GM18520 (cell line): ENCODE measurements around the gene PRKCB.
"Not testable (repeated sequence)": the region's sequence is repeated elsewhere in the genome, so short reads cannot be mapped to it uniquely, and the experiment has no call there.

Experiments used
- ATAC-seq: cut with Tn5 transposase; IDR thresholded peaks from one replicate; pipeline ENCODE4 v1.9.1; 2021; ENCODE audit not compliant: unreplicated experiment

PRKCB gene

GRCh38 chr16:23998771-23999170 lies 163.0 kb downstream of the PRKCB start:
- no peak for ATAC-seq

- ATAC-seq, result peak; percentile 77
Measured at GRCh38 chr16:23999663-24000062, 163.9 kb downstream of the PRKCB start.

- ATAC-seq, result no peak
Measured at GRCh38 chr16:24001710-24002109, 165.9 kb downstream of the PRKCB start.

- no peak for ATAC-seq
Measured at GRCh38 chr16:24002619-24003018, 166.8 kb downstream of the PRKCB start.

- ATAC-seq, result no peak
Measured at GRCh38 chr16:24005577-24005976, 169.8 kb downstream of the PRKCB start.

- ATAC-seq, result no peak
Measured at GRCh38 chr16:24007391-24007790, 171.6 kb downstream of the PRKCB start.

GRCh38 chr16:24007934-24008333 lies 172.2 kb downstream of the PRKCB start:
- ATAC-seq, result no peak

- no peak for ATAC-seq
Measured at GRCh38 chr16:24009098-24009497, 173.3 kb downstream of the PRKCB start.

GRCh38 chr16:24009955-24010354 lies 174.2 kb downstream of the PRKCB start:
- ATAC-seq, result no peak

- ATAC-seq, result no peak
Measured at GRCh38 chr16:24010440-24011089, 174.8 kb downstream of the PRKCB start.

- no peak for ATAC-seq
Measured at GRCh38 chr16:24011237-24011636, 175.5 kb downstream of the PRKCB start.

GRCh38 chr16:24013054-24013636 lies 177.4 kb downstream of the PRKCB start:
- no peak for ATAC-seq

GRCh38 chr16:24013864-24014645 lies 178.3 kb downstream of the PRKCB start:
- peak; percentile 90 for ATAC-seq

GRCh38 chr16:24014955-24015354 lies 179.2 kb downstream of the PRKCB start:
- not testable (repeated sequence) for ATAC-seq

GRCh38 chr16:24015923-24016322 lies 180.1 kb downstream of the PRKCB start:
- no peak for ATAC-seq

- no peak for ATAC-seq
Measured at GRCh38 chr16:24018485-24018884, 182.7 kb downstream of the PRKCB start.

GRCh38 chr16:24022797-24023196 lies 187.0 kb downstream of the PRKCB start:
- ATAC-seq, result no peak

- ATAC-seq, result no peak
Measured at GRCh38 chr16:24023621-24024020, 187.8 kb downstream of the PRKCB start.

- no peak for ATAC-seq
Measured at GRCh38 chr16:24024971-24025370, 189.2 kb downstream of the PRKCB start.

- no peak for ATAC-seq
Measured at GRCh38 chr16:24027466-24027865, 191.7 kb downstream of the PRKCB start.

- not testable (repeated sequence) for ATAC-seq
Measured at GRCh38 chr16:24029841-24030240, 194.1 kb downstream of the PRKCB start.
